Prostate gland (tissue), 2 donors: ENCODE results near the gene AMZ2. TPM values are rescaled to one million over a fixed set of nuclear protein-coding genes. Genes with fewer than 3 reads are reported as not detected.
A peak's percentile ranks its signal among the peaks of the same experiment; 100 is the strongest.
"Not testable (repeated sequence)": the region's sequence is repeated elsewhere in the genome, so short reads cannot be mapped to it uniquely, and the experiment has no call there.

Source experiments
- DNase-seq: peaks from one replicate; pipeline ENCODE4 v3.0.0-alpha.2; 2019; ENCODE audit warnings: low spot score
- H3K27ac ChIP-seq, 2 donors: fragments of 200-600 bp; sonication (generic); 2 replicates each; pipeline ENCODE4 v1.5.1; 2017 to 2019
- H3K27me3 ChIP-seq: fragments of 200-600 bp; sonication (generic); replicated peaks from 2 replicates; pipeline ENCODE4 v1.5.1; 2019; ENCODE audit not compliant: insufficient read depth
- H3K36me3 ChIP-seq, 2 donors: fragments of 200-600 bp; sonication (generic); 1 replicate in 1 of 2; 2 replicates in 1 of 2; pipeline versions ENCODE4 v1.5.1 to v1.8.1; 2017 to 2019
- H3K4me1 ChIP-seq: fragments of 200-600 bp; sonication (generic); replicated peaks from 2 replicates; pipeline ENCODE4 v1.5.1; 2019
- H3K4me3 ChIP-seq, 2 donors: fragments of 200-600 bp; sonication (generic); 2 replicates each; pipeline ENCODE4 v1.5.1; 2017 to 2019
- H3K9me3 ChIP-seq: fragments of 200-600 bp; sonication (generic); 2 replicates; pipeline ENCODE4 v1.5.1; 2017
- POLR2A ChIP-seq: fragments of 450-650 bp; IDR thresholded peaks from one replicate; pipeline ENCODE4 v1.6.1; 2016; ENCODE audit warnings: antibody characterized with exemption, mild to moderate bottlenecking
- POLR2AphosphoS5 ChIP-seq: sonication (generic); formaldehyde crosslinking; IDR thresholded peaks from one replicate; pipeline ENCODE4 v1.6.1; 2017; ENCODE audit warnings: antibody characterized with exemption
- WGBS: methylation state at CpG from one replicate; pipeline ENCODE4 v1.1.5; 2018; 5-methylcytosine and 5-hydroxymethylcytosine counted together
- intact Hi-C: fragments of 100-400 bp; cut with DNase I; formaldehyde crosslinking; loops from one replicate; pipeline ENCODE4 v1.14.2; 2022
- total RNA-seq, 2 donors: library from RNA; depleted of rRNA; stranded (reverse); fragments of >200 nt; gene quantifications; one replicate each; pipeline ENCODE4 v1.1.0, GENCODE V29; 2016
- TF ChIP-seq, protein P1 (sequence below), 4 experiments: fragments of 200-600 bp in 2 of 4; fragments of 450-650 bp in 2 of 4; sonication (generic) in 2 of 4; IDR thresholded peaks; 1 replicate in 3 of 4; 2 replicates in 1 of 4; pipeline ENCODE4 v1.5.1; 2016 to 2019; ENCODE audit warnings: antibody characterized with exemption in 4 of 4, mild to moderate bottlenecking in 2 of 4, moderate library complexity in 2 of 4

The AMZ2 gene
- total RNA-seq, 2 donors from 2014 or later, result 51.0 to 57.4 TPM

DNA sequence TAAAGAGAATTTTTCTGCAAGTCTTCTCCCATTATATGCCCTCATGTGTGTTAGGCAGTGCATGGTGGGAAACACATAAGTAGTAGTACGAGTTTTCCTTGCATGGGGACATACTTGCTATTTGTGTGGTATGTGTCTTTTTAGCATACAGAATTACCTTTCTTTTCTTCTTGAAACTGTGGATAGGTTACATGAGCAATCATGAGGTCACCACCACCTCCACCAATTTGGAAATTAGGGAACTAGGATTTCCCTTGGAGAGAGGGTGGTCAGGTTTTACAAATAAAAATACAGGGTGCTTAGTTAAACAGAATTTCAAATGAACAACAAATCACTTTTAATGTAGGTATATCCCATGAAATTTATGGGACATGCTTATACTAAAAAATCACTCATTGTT, 16.3 kb upstream of the AMZ2 start:
- no peak for DNase-seq
- Histone ChIP-seq H3K9me3 (no peaks in the 10 kb centered on the region), H3K27ac (no peak overlapping the region), H3K27me3 (no peaks in the 10 kb centered on the region), H3K4me1 (no peaks in the 10 kb centered on the region), H3K36me3 (no peaks in the 10 kb centered on the region), H3K4me3 (no peak overlapping the region)
- TF ChIP-seq POLR2AphosphoS5 (no peak), POLR2A (no peak)
- TF ChIP-seq, protein P1, sequence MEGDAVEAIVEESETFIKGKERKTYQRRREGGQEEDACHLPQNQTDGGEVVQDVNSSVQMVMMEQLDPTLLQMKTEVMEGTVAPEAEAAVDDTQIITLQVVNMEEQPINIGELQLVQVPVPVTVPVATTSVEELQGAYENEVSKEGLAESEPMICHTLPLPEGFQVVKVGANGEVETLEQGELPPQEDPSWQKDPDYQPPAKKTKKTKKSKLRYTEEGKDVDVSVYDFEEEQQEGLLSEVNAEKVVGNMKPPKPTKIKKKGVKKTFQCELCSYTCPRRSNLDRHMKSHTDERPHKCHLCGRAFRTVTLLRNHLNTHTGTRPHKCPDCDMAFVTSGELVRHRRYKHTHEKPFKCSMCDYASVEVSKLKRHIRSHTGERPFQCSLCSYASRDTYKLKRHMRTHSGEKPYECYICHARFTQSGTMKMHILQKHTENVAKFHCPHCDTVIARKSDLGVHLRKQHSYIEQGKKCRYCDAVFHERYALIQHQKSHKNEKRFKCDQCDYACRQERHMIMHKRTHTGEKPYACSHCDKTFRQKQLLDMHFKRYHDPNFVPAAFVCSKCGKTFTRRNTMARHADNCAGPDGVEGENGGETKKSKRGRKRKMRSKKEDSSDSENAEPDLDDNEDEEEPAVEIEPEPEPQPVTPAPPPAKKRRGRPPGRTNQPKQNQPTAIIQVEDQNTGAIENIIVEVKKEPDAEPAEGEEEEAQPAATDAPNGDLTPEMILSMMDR (IDR thresholded peaks at IDR 0.05), result no peak
- 97% methylated on average over 1 of the region's 1 CpG for WGBS
- intact Hi-C loops, result no loop called here

DNA sequence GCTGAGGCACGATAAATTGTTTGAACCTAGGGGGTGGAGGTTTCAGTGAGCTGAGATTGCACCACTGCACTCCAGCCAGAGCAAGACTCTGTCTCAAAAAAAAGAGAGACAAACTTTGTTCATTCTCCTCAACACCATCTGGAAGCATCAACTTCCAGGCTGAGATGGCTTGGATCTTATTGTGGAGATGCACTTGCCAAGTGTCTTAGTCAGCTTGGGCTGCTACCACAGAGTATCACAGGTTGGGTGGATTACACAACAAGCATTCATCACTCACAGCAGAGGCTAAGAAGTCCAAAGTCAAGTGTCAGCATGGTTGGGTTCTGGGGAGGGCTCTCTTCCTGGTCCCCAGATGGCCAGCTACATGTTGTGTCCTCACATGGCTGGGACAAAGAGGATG, 15.1 kb upstream of the AMZ2 start:
- H3K27ac ChIP-seq, DNase-seq, H3K9me3 ChIP-seq, intact Hi-C loops, H3K4me3 ChIP-seq, H3K36me3 ChIP-seq, H3K27me3 ChIP-seq, H3K4me1 ChIP-seq: not testable (repeated sequence)
- 100% methylated on average over 1 of the region's 1 CpG for WGBS

DNA sequence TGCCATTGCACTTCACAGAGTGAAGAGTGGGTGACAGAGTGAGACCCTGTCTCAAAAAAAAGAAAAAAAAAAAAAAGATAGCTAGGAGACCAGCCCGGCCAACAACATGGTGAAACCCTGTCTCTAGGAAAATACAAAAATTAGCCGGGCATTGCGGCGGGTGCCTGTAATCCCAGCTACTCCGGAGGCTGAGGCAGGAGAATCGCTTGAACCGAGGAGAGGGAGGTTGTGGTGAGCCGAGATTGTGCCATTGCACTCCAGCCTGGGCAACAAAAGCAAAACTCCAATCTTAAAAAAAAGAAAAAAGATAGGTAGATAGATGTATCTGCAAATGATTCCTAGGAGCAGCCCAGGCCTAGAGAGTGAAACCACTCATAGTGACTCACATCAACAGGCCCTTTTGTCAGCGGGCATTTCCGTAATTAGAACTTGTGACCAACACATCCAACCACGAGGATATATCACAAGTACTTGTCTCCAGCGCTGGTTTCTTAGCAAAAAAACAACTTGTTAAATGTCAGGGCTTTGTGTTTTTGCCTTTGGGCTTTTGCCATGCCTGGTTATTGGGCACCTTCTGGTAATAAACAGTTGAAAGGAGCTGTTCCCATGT, 13.0 kb upstream of the AMZ2 start:
- H3K4me1 ChIP-seq, H3K9me3 ChIP-seq, H3K36me3 ChIP-seq, intact Hi-C loops, H3K27me3 ChIP-seq, H3K4me3 ChIP-seq: not testable (repeated sequence)
- 75% methylated on average over 12 of the region's 12 CpGs for WGBS
- DNase-seq, result peak; percentile 43
- H3K27ac ChIP-seq, result peak overlapping the region; percentile 57 to 74
- TF ChIP-seq POLR2AphosphoS5, result peak; percentile 61

DNA sequence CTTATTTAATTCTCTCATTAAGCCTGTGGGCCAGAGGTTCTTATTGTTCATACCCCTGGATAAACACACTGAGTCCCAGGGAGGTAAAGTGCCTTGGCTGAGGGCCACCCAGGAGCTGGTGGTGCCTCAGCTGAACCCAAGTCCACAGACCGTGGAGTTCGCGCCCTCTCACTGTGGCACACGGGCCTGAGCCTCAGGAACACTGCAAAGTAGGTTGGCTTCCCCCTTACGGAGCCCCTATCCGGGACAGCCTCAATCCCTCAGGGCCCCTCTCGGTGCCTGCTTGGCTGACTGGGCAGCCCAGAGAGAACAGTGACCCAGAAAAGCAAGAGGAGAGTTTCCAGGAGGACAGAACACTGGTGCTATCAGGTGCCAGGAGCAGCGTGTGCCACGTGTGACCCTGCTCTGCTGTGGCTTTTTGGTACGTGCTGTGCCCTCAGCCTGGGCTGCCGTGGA, 12.5 kb upstream of the AMZ2 start:
- H3K27me3 ChIP-seq, H3K4me3 ChIP-seq, H3K9me3 ChIP-seq, DNase-seq, intact Hi-C loops, H3K36me3 ChIP-seq, H3K4me1 ChIP-seq: not testable (repeated sequence)
- H3K27ac ChIP-seq, result peak overlapping the region; percentile 57 to 74
- WGBS, result 49% methylated on average over 11 of the region's 11 CpGs

DNA sequence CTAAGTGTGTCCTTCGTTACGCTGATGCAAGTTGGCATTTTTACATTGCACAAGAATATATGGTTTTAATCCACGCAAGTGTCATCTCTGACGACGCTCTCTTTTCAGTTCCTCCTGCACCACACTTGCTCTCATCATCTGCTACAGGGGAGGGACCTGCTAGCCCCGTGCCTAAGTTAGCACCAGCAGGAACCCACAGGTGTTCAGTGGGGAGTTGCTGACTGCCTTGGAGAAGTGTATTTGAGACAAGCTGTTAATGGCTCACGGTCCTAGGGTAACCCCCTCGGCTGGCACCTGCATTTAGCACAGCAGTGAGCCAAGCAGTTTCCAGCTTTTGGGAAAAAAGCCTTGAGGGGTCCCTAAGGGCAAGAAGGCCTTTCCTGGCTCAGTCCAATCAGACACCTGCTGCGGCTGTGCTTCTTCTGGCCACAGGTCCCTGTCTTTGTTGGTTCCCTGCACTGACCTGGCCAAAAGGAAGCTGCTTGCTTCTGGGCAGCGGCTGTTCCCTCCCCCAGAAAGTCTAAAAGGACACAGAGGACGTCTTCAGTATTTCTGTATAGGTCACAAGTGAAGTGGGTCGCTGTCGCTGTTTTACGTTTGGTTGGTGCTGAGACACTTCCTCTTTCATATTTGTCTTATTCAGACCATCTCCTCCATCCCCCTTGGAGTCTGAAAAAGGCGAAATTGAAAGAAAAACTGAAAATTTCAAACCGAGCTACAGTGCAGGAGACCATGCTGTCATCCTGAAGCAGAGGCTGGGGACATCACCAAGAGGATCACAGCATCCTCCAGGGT, 10.3 kb upstream of the AMZ2 start:
- DNase-seq, H3K27me3 ChIP-seq, H3K36me3 ChIP-seq, H3K9me3 ChIP-seq, intact Hi-C loops, H3K4me3 ChIP-seq, H3K4me1 ChIP-seq: not testable (repeated sequence)
- WGBS, result 77% methylated on average over 16 of the region's 16 CpGs
- peak overlapping the region; percentile 48 to 55 for H3K27ac ChIP-seq

DNA sequence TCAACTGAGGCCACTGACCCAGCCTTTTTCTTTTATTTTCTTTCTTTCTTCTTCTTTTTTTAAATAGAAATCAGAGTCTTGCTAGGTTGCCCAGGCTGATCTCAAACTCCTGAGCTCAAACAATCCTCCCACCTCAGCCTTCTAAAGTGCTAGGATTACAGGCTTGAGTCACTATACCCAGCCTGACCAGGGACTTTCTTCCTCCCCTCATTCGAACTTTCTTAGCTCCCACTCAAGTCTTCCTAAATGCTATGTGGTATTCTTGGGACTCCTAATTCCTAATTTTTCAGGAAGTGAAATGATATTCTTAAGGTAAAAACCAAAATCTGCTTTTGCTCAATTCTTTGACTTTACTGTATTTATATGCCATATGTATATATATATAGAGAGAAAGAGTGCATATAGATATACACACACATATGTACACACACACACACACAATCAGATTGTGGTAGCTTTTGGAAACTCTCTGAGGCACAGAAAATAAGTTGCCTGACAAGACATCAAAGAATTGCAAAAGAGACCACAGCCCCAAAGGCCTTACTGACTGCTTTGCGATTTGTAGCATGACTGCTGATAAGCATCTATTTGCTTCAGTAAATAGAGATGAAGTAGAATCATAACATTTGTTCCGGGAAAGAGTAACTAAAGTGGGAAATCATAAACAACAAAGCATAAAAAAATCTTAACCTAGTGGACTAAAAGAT, 9.5 kb upstream of the AMZ2 start:
- intact Hi-C loops, result no loop called here
- DNase-seq, result no peak
- TF ChIP-seq POLR2AphosphoS5 (no peak), POLR2A (no peak)
- TF ChIP-seq, protein P1 (IDR thresholded peaks at IDR 0.05), result no peak
- WGBS, result 28% methylated on average over 3 of the region's 3 CpGs
- Histone ChIP-seq H3K27ac (peak overlapping the region; percentile 48 to 55), H3K4me1 (no peaks in the 10 kb centered on the region), H3K4me3 (no peak overlapping the region), H3K9me3 (no peaks in the 10 kb centered on the region), H3K27me3 (no peaks in the 10 kb centered on the region), H3K36me3 (no peaks in the 10 kb centered on the region)
